Stimulated activated memory B cell treated with anti-CD40 and anti-IgM and Interleukin-4, amounts not matched to agents 10 μg/mL and 1 μg/mL and 100 μg/mL, for 72 hours (primary cell): ENCODE results near the gene TCERG1.

ENCODE experiments used
- ATAC-seq: fragments of 150-1000 bp; cut with Tn5 transposase; 2 replicates; pipeline ENCODE4 v1.10.0; 2021
- H3K27ac Mint-ChIP-seq: one replicate; pipeline ENCODE4 v1.8.0; 2022; ENCODE audit warnings: mild to moderate bottlenecking, mixed read lengths
- H3K27me3 Mint-ChIP-seq: one replicate; pipeline ENCODE4 v1.8.0; 2022; ENCODE audit warnings: mixed read lengths
- H3K36me3 Mint-ChIP-seq: one replicate; pipeline ENCODE4 v1.8.0; 2022; ENCODE audit warnings: mixed read lengths
- H3K4me1 Mint-ChIP-seq: one replicate; pipeline ENCODE4 v1.8.0; 2022; ENCODE audit warnings: mixed read lengths
- H3K4me3 Mint-ChIP-seq: one replicate; pipeline ENCODE4 v1.8.0; 2022; ENCODE audit warnings: mild to moderate bottlenecking, moderate library complexity, mixed read lengths
- H3K9me3 Mint-ChIP-seq: one replicate; pipeline ENCODE4 v1.8.0; 2022; ENCODE audit warnings: mixed read lengths

Gene TCERG1

GRCh38 chr5:146446861-146447733 lies at the start of gene TCERG1:
TSS of gene TCERG1 (plus strand) at chr5:146447333. CDS start at chr5:146447350, 17 bp downstream.
- Mint-ChIP-seq H3K4me1 (peaks cover 40% of the 10 kb centered on the region), H3K4me3 (peak within 1 kb of the TSS; percentile 96), H3K9me3 (no peaks in the 10 kb centered on the region), H3K36me3 (no peaks in the 10 kb centered on the region), H3K27ac (peak within 1 kb of the TSS; percentile 98), H3K27me3 (no peaks in the 10 kb centered on the region)
- ATAC-seq = peak; percentile 99

GRCh38 chr5:146398826-146399225 lies 48.3 kb upstream of the TCERG1 start:
- Mint-ChIP-seq H3K4me1 (no peaks in the 10 kb centered on the region), H3K27me3 (peaks cover 22% of the 10 kb centered on the region), H3K9me3 (no peaks in the 10 kb centered on the region), H3K36me3 (no peaks in the 10 kb centered on the region), H3K4me3 (no peak overlapping the region), H3K27ac (no peak overlapping the region)
- no peak for ATAC-seq

GRCh38 chr5:146399481-146399880 lies 47.7 kb upstream of the TCERG1 start:
- Mint-ChIP-seq H3K36me3 (no peaks in the 10 kb centered on the region), H3K9me3 (no peaks in the 10 kb centered on the region), H3K4me1 (no peaks in the 10 kb centered on the region), H3K4me3 (no peak overlapping the region), H3K27ac (no peak overlapping the region), H3K27me3 (peaks cover 22% of the 10 kb centered on the region)
- no peak for ATAC-seq

DNA sequence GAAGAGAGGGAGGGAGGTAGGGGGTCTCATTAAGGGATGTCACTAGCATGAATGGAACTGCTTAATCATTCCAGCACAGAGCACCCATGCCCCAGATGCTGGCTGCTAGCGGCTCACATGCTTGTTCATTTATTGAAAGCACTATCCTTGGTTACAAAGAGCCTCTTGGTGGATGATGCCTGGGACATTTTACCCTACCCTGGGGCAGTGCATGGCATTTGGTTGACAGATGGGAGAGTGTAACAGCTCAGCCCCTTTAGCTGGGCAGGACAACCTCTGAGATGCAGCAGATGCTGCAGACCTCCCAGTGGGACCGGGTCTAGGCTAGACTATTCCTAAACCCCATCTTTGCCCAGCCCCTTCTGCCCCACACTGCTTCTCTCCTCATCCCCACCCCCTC lies 46.9 kb upstream of the TCERG1 start:
- Mint-ChIP-seq H3K4me3 (no peak overlapping the region), H3K36me3 (no peaks in the 10 kb centered on the region), H3K27me3 (peaks cover 22% of the 10 kb centered on the region), H3K27ac (no peak overlapping the region), H3K4me1 (no peaks in the 10 kb centered on the region), H3K9me3 (no peaks in the 10 kb centered on the region)
- no peak for ATAC-seq

GRCh38 chr5:146401021-146401420 lies 46.1 kb upstream of the TCERG1 start:
- Mint-ChIP-seq H3K4me3 (no peak overlapping the region), H3K27ac (no peak overlapping the region), H3K36me3 (no peaks in the 10 kb centered on the region), H3K4me1 (no peaks in the 10 kb centered on the region), H3K9me3 (no peaks in the 10 kb centered on the region), H3K27me3 (peaks cover 22% of the 10 kb centered on the region)
- no peak for ATAC-seq

- Mint-ChIP-seq H3K4me3 (no peak overlapping the region), H3K4me1 (no peaks in the 10 kb centered on the region), H3K27ac (no peak overlapping the region), H3K9me3 (no peaks in the 10 kb centered on the region), H3K36me3 (no peaks in the 10 kb centered on the region), H3K27me3 (peaks cover 20% of the 10 kb centered on the region)
- no peak for ATAC-seq
Observed at GRCh38 chr5:146402949-146403348, 44.2 kb upstream of the TCERG1 start.

GRCh38 chr5:146409054-146409671 lies 38.0 kb upstream of the TCERG1 start:
- Mint-ChIP-seq H3K9me3 (no peaks in the 10 kb centered on the region), H3K27me3 (no peaks in the 10 kb centered on the region), H3K27ac (no peak overlapping the region), H3K36me3 (no peaks in the 10 kb centered on the region), H3K4me1 (no peaks in the 10 kb centered on the region), H3K4me3 (no peak overlapping the region)
- ATAC-seq = no peak

DNA sequence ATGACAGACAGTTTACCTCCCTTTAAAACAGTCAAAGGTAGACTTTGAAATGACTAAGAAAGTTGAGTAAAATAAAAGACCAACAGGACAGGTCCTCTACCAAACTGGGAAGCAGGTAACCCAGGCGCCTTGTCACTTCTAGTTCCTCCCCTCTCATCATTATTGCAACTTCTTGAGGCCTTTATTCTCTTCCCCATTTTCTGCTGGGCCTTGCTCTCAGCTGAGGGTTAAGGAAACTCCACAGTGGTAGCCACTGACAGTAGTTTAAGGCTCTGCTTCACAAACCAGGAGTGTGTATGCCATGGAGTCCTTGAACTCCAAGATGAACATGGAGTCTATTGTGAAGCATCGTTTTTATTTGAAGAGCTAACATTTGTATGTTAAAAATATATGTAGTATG lies 36.9 kb upstream of the TCERG1 start:
- H3K27ac Mint-ChIP-seq = no peak overlapping the region
- H3K4me1 Mint-ChIP-seq = no peaks in the 10 kb centered on the region
- H3K9me3 Mint-ChIP-seq = no peaks in the 10 kb centered on the region
- no peak overlapping the region for H3K4me3 Mint-ChIP-seq
- H3K36me3 Mint-ChIP-seq = no peaks in the 10 kb centered on the region
- no peaks in the 10 kb centered on the region for H3K27me3 Mint-ChIP-seq
- peak; percentile 16 for ATAC-seq

DNA sequence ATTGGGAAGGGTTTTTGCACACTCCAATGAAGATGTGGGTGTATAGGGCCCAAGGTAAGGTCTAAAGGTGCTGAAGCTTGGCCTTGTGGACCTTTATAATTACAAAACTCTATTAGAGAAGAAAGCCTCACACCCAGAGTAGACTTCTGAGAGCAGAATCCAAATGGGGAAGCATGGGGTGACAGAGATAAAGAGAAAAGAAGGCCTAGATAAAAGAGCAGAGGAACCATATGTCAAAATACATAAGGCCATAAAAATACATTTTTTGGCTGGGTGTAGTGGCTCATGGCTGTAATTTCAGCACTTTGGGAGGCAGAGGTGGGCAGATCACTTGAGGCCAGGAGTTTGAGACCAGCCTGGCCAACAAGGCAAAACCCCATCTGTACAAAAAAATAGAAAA lies 27.4 kb upstream of the TCERG1 start:
- Mint-ChIP-seq H3K27me3 (peaks cover 32% of the 10 kb centered on the region), H3K4me1 (no peaks in the 10 kb centered on the region), H3K4me3 (no peak overlapping the region), H3K36me3 (no peaks in the 10 kb centered on the region), H3K27ac (no peak overlapping the region), H3K9me3 (no peaks in the 10 kb centered on the region)
- no peak for ATAC-seq

DNA sequence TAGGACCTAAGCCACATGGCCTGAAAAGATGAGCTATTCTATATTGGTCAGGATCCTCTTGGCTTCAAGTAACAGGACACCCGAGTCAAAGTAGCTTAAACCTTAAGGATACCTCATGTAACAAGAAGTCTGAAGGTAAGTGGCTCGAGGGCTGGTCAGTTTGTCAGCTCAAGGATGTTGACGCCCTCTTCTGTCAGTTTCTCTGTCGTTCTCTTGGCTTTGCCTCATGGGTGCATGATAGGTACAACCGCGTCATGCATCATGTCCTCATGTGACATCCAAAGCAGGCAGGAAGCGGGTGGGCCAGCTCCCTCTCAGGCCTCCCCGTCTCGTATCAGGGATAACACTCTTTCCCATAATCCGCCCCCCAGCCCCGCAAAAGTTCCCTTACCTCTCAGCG lies 22.1 kb upstream of the TCERG1 start:
- H3K27ac Mint-ChIP-seq = no peak overlapping the region
- no peak for ATAC-seq
- H3K9me3 Mint-ChIP-seq = no peaks in the 10 kb centered on the region
- peaks cover 31% of the 10 kb centered on the region for H3K27me3 Mint-ChIP-seq
- H3K4me3 Mint-ChIP-seq = no peak overlapping the region
- peaks cover 6% of the 10 kb centered on the region for H3K4me1 Mint-ChIP-seq
- H3K36me3 Mint-ChIP-seq = no peaks in the 10 kb centered on the region

DNA sequence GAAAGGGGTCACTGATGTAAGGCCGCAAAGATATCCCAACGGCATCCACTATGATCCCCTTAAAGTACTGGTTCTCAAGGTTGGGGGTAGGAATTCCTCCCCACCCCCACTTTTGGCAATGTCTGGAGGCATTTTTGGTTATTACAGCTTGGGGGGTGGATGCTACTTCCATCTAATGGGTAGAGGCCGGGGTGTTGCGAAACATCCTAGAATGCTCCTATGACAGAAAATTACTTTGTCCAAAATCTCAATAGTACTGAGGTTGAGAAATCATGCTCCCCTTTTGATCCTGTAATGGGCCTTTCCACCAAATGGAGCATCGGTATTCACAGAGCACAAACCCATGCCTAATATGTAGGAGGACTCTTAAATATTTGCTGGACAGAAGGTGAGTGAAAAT lies 20.8 kb upstream of the TCERG1 start:
- Mint-ChIP-seq H3K4me1 (peaks cover 6% of the 10 kb centered on the region), H3K27ac (no peak overlapping the region), H3K36me3 (no peaks in the 10 kb centered on the region), H3K4me3 (no peak overlapping the region), H3K27me3 (peaks cover 34% of the 10 kb centered on the region), H3K9me3 (peaks cover 2% of the 10 kb centered on the region)
- no peak for ATAC-seq

DNA sequence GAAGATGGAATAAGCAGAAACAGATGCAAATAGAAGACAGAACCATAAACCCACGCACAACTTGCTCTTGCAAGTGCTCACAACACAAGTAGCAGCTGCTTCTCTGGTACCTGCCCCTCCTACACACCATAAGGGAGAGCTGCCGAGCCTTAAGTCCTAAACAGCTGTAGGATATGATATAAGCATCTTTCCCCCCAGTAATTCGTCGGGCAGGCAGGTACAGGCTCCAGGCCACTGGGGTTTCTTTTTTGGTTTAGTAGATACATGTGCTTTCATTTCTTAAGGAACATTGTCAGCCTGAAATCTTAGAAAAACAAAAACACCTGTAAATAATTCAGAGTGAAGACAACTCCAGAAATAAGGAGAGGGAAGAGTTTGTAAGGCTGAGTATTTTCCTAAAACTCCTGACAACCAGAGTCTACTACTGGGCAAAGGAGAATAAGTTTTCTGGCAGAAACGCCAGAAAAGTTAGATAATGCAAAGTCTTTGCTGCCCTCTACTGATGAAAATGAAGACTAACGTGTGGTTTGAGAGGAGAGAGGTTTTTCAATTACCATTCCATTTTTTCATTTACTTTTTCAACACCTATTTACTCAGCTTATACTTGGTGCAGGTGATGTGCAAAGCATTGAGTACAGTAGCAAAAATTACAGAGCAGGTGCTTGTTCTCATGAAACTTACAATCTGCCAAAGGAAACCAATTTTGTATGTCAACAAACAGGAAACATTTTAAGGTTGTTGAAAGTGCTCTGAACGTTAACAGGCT lies 20.1 kb upstream of the TCERG1 start:
- Mint-ChIP-seq H3K4me3 (no peak overlapping the region), H3K27me3 (peaks cover 32% of the 10 kb centered on the region), H3K36me3 (no peaks in the 10 kb centered on the region), H3K27ac (no peak overlapping the region), H3K9me3 (peaks cover 2% of the 10 kb centered on the region), H3K4me1 (peaks cover 6% of the 10 kb centered on the region)
- peak; percentile 52 for ATAC-seq

DNA sequence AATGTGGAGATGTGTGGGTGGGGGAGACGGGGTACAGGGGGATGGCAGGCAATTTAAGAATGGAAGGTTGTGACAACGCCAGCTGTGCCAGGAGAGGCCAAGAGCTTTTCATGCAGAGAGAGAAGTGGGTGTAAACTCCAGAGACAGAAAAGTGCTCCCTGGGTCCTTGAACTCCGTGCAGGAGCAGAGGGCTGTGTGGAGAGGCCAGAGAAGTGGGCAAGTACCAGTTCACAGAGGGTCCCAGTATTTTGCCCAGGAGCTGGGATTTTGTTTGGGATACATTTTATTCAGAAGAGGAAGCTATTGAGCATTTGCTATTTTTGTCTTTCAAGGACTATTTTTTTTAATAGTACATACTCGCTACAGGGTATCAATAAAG lies 19.5 kb upstream of the TCERG1 start:
- peaks cover 32% of the 10 kb centered on the region for H3K27me3 Mint-ChIP-seq
- no peak overlapping the region for H3K4me3 Mint-ChIP-seq
- peaks cover 6% of the 10 kb centered on the region for H3K4me1 Mint-ChIP-seq
- no peaks in the 10 kb centered on the region for H3K36me3 Mint-ChIP-seq
- no peak for ATAC-seq
- H3K9me3 Mint-ChIP-seq = peaks cover 2% of the 10 kb centered on the region
- H3K27ac Mint-ChIP-seq = no peak overlapping the region

- Mint-ChIP-seq H3K4me1 (peaks cover 6% of the 10 kb centered on the region), H3K27ac (no peak overlapping the region), H3K27me3 (peaks cover 32% of the 10 kb centered on the region), H3K9me3 (peaks cover 2% of the 10 kb centered on the region), H3K36me3 (no peaks in the 10 kb centered on the region), H3K4me3 (no peak overlapping the region)
- no peak for ATAC-seq
Observed at GRCh38 chr5:146428658-146429057, 18.5 kb upstream of the TCERG1 start.

DNA sequence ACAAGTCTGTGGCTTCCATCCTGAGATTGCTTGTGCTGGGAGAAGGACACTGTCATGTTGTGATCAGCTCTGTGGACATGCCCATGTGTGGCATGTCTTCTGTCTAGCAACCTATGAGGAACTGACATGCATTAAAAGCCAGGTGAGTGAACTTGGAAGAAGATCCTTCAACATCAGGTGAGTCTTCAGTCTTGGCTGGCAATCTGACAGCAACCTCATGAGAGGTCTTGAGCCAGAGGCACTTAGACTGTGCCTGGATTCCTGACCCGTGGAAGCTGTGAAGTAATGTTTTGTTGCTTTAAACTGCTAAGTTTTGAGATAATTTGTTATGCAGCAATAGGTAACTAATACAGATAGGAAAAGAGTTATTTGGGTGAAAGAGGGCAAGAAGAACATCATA lies 6.8 kb upstream of the TCERG1 start:
- Mint-ChIP-seq H3K9me3 (no peaks in the 10 kb centered on the region), H3K4me1 (no peaks in the 10 kb centered on the region), H3K27ac (no peak overlapping the region), H3K27me3 (peaks cover 10% of the 10 kb centered on the region), H3K36me3 (no peaks in the 10 kb centered on the region), H3K4me3 (no peak overlapping the region)
- no peak for ATAC-seq
